Measurements from ENCODE around the gene EGFL7. TPM values are rescaled to one million over a fixed set of nuclear protein-coding genes. Genes with fewer than 3 reads are reported as not detected.

The EGFL7 gene
- total RNA-seq, 1 experiment from 2014 or later, result 54.6 TPM

DNA sequence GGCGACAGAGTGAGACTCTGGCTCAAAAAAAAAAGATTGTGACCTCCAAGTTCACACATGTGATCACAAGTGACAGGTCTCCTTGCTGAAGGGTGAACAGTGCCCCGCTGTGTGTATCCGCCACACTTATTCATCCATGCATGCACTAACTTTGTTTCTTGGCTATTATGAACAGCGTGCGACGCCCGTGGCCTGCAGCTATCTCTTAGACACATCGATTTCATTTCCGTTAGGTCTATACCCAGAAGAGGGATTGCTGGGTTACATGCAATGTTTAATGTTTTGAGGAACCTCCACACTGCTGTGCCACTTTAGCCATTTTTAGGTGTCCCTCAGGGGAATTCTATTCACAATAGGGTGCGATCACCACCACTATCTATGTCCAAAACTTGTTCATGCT, 12.1 kb upstream of the EGFL7 start:
- no peak overlapping the region for H3K27ac Mint-ChIP-seq
- H3K4me1 Mint-ChIP-seq, result no peaks in the 10 kb centered on the region
- no peaks in the 10 kb centered on the region for H3K27me3 Mint-ChIP-seq (ENCODE audit: low read depth)
- no peak for TF ChIP-seq FOXJ3 (CRISPR knock-in tag; IDR thresholded peaks at IDR 0.05; ENCODE audit: borderline replicate concordance)
- no peak for TF ChIP-seq PRRX2 (CRISPR knock-in tag; IDR thresholded peaks at IDR 0.05)
- TF ChIP-seq, protein P1, sequence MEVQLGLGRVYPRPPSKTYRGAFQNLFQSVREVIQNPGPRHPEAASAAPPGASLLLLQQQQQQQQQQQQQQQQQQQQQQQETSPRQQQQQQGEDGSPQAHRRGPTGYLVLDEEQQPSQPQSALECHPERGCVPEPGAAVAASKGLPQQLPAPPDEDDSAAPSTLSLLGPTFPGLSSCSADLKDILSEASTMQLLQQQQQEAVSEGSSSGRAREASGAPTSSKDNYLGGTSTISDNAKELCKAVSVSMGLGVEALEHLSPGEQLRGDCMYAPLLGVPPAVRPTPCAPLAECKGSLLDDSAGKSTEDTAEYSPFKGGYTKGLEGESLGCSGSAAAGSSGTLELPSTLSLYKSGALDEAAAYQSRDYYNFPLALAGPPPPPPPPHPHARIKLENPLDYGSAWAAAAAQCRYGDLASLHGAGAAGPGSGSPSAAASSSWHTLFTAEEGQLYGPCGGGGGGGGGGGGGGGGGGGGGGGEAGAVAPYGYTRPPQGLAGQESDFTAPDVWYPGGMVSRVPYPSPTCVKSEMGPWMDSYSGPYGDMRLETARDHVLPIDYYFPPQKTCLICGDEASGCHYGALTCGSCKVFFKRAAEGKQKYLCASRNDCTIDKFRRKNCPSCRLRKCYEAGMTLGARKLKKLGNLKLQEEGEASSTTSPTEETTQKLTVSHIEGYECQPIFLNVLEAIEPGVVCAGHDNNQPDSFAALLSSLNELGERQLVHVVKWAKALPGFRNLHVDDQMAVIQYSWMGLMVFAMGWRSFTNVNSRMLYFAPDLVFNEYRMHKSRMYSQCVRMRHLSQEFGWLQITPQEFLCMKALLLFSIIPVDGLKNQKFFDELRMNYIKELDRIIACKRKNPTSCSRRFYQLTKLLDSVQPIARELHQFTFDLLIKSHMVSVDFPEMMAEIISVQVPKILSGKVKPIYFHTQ (CRISPR knock-in tag; IDR thresholded peaks at IDR 0.05), result no peak
- TF ChIP-seq CBFB (CRISPR knock-in tag; IDR thresholded peaks at IDR 0.05; ENCODE audit: low read depth), result no peak
- no peak for TF ChIP-seq GABPB1 (CRISPR knock-in tag; IDR thresholded peaks at IDR 0.05)
- TF ChIP-seq, protein P2, sequence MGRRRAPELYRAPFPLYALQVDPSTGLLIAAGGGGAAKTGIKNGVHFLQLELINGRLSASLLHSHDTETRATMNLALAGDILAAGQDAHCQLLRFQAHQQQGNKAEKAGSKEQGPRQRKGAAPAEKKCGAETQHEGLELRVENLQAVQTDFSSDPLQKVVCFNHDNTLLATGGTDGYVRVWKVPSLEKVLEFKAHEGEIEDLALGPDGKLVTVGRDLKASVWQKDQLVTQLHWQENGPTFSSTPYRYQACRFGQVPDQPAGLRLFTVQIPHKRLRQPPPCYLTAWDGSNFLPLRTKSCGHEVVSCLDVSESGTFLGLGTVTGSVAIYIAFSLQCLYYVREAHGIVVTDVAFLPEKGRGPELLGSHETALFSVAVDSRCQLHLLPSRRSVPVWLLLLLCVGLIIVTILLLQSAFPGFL (CRISPR knock-in tag; IDR thresholded peaks at IDR 0.05; ENCODE audit: borderline replicate concordance), result no peak
- no peak for TF ChIP-seq EMX1 (CRISPR knock-in tag; IDR thresholded peaks at IDR 0.05)
- TF ChIP-seq MXD4 (CRISPR knock-in tag; IDR thresholded peaks at IDR 0.05; ENCODE audit: borderline replicate concordance), result no peak
- no peak for TF ChIP-seq ELF4 (CRISPR knock-in tag; IDR thresholded peaks at IDR 0.05; ENCODE audit: low read depth)
- TF ChIP-seq, protein P3, sequence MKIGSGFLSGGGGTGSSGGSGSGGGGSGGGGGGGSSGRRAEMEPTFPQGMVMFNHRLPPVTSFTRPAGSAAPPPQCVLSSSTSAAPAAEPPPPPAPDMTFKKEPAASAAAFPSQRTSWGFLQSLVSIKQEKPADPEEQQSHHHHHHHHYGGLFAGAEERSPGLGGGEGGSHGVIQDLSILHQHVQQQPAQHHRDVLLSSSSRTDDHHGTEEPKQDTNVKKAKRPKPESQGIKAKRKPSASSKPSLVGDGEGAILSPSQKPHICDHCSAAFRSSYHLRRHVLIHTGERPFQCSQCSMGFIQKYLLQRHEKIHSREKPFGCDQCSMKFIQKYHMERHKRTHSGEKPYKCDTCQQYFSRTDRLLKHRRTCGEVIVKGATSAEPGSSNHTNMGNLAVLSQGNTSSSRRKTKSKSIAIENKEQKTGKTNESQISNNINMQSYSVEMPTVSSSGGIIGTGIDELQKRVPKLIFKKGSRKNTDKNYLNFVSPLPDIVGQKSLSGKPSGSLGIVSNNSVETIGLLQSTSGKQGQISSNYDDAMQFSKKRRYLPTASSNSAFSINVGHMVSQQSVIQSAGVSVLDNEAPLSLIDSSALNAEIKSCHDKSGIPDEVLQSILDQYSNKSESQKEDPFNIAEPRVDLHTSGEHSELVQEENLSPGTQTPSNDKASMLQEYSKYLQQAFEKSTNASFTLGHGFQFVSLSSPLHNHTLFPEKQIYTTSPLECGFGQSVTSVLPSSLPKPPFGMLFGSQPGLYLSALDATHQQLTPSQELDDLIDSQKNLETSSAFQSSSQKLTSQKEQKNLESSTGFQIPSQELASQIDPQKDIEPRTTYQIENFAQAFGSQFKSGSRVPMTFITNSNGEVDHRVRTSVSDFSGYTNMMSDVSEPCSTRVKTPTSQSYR (CRISPR knock-in tag; IDR thresholded peaks at IDR 0.05), result no peak
- TF ChIP-seq, protein P4, sequence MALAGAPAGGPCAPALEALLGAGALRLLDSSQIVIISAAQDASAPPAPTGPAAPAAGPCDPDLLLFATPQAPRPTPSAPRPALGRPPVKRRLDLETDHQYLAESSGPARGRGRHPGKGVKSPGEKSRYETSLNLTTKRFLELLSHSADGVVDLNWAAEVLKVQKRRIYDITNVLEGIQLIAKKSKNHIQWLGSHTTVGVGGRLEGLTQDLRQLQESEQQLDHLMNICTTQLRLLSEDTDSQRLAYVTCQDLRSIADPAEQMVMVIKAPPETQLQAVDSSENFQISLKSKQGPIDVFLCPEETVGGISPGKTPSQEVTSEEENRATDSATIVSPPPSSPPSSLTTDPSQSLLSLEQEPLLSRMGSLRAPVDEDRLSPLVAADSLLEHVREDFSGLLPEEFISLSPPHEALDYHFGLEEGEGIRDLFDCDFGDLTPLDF (CRISPR knock-in tag; IDR thresholded peaks at IDR 0.05), result no peak
- TF ChIP-seq, protein P5, sequence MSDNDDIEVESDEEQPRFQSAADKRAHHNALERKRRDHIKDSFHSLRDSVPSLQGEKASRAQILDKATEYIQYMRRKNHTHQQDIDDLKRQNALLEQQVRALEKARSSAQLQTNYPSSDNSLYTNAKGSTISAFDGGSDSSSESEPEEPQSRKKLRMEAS (CRISPR knock-in tag; IDR thresholded peaks at IDR 0.05), result no peak
- TF ChIP-seq FOXK1 (CRISPR knock-in tag; IDR thresholded peaks at IDR 0.05), result no peak
- TF ChIP-seq NFE2L1 (CRISPR knock-in tag; IDR thresholded peaks at IDR 0.05), result no peak
- no peak for TF ChIP-seq TP53 (CRISPR knock-in tag; IDR thresholded peaks at IDR 0.05)
- TF ChIP-seq SOX15 (CRISPR knock-in tag; IDR thresholded peaks at IDR 0.05), result no peak
- no peaks in the 10 kb centered on the region for H3K9me3 Mint-ChIP-seq
- no peaks in the 10 kb centered on the region for H3K36me3 Mint-ChIP-seq
- ChIA-PET CTCF (interaction anchor here (0.9 to 1.9 kb wide), 2 partner anchors 161 to 166 kb away, joined by 4 to 5 read pairs; no protein-coding TSS in a partner anchor), POLR2A (no interaction called here)
- no peak overlapping the region for H3K4me3 Mint-ChIP-seq
- DNase-seq (ENCODE audit: low spot score) (no peak), ATAC-seq (no peak)

DNA sequence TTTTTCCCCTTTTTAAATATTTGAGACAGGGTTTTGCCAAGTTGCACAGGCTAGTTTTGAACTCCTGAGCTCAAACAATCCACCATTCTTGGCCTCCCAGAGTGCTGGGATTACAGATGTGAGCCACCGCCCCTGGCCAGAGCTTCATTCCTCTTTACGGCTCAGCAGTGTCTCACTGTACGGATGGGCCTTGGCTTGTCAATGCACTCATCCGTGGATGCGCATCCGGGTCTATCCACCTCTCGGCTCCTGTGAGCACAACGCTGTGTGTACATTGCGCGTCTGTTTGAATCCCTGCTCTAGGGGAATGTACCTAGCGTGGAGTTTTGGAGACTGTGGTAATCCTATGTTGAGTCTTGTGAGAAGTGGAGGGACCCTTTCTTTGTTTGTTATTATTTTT, 10.9 kb upstream of the EGFL7 start:
- no peak overlapping the region for H3K4me3 Mint-ChIP-seq
- TF ChIP-seq CREM (CRISPR knock-in tag; IDR thresholded peaks at IDR 0.05) (no peak), IRF2 (CRISPR knock-in tag; IDR thresholded peaks at IDR 0.05; ENCODE audit: borderline replicate concordance, low read depth) (no peak), ZNF219 (CRISPR knock-in tag; IDR thresholded peaks at IDR 0.05; ENCODE audit: borderline replicate concordance) (no peak)
- TF ChIP-seq, protein P6, sequence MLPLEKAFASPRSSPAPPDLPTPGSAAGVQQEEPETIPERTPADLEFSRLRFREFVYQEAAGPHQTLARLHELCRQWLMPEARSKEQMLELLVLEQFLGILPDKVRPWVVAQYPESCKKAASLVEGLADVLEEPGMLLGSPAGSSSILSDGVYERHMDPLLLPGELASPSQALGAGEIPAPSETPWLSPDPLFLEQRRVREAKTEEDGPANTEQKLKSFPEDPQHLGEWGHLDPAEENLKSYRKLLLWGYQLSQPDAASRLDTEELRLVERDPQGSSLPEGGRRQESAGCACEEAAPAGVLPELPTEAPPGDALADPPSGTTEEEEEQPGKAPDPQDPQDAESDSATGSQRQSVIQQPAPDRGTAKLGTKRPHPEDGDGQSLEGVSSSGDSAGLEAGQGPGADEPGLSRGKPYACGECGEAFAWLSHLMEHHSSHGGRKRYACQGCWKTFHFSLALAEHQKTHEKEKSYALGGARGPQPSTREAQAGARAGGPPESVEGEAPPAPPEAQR (CRISPR knock-in tag; IDR thresholded peaks at IDR 0.05), result no peak
- TF ChIP-seq, protein P7, sequence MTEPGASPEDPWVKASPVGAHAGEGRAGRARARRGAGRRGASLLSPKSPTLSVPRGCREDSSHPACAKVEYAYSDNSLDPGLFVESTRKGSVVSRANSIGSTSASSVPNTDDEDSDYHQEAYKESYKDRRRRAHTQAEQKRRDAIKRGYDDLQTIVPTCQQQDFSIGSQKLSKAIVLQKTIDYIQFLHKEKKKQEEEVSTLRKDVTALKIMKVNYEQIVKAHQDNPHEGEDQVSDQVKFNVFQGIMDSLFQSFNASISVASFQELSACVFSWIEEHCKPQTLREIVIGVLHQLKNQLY (CRISPR knock-in tag; IDR thresholded peaks at IDR 0.05), result no peak
- TF ChIP-seq, protein P8, sequence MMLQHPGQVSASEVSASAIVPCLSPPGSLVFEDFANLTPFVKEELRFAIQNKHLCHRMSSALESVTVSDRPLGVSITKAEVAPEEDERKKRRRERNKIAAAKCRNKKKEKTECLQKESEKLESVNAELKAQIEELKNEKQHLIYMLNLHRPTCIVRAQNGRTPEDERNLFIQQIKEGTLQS (CRISPR knock-in tag; conservative IDR thresholded peaks at IDR 0.05), result no peak
- H3K9me3 Mint-ChIP-seq, result no peaks in the 10 kb centered on the region

More for the DNA sequence above, 10.9 kb upstream of the EGFL7 start:
- H3K27ac Mint-ChIP-seq, result no peak overlapping the region
- no peak for ATAC-seq
- ChIA-PET CTCF (interaction anchor here (0.7 to 1.9 kb wide), 3 partner anchors 20 to 481 kb away, joined by 3 to 5 read pairs (median 4); no protein-coding TSS in a partner anchor), POLR2A (interaction anchor here (0.6 kb wide), 1 partner anchor 361 kb away, joined by 3 read pairs; no protein-coding TSS in a partner anchor)
- H3K4me1 Mint-ChIP-seq, result 0 out of 2 replicates have a peak, but pooled peaks cover 3% of the 10 kb centered on the region
- no peaks in the 10 kb centered on the region for H3K27me3 Mint-ChIP-seq (ENCODE audit: low read depth)
- no peak for DNase-seq (ENCODE audit: low spot score)
- H3K36me3 Mint-ChIP-seq, result no peaks in the 10 kb centered on the region
